ENCODE measurements around the gene ITIH2. TPM values are rescaled to one million over a fixed set of nuclear protein-coding genes. Genes with fewer than 3 reads are reported as not detected.
A peak's percentile ranks its signal among the peaks of the same experiment; 100 is the strongest.
"Not testable (repeated sequence)": the region's sequence is repeated elsewhere in the genome, so short reads cannot be mapped to it uniquely, and the experiment has no call there.

Gene ITIH2
- polyA plus RNA-seq (ENCODE audit: insufficient read depth in 1 of 5, insufficient read length in 5 of 5, low replicate concordance in 1 of 5): 10 to 100 TPM in 1 of 5 donors, 1 to 10 TPM in 3, under 1 TPM in 1; 0.91 to 12.6 (median 1.5) TPM
- long read RNA-seq, donor 1: 0 reads
- long read RNA-seq, donor 2: 0 reads
- long read RNA-seq, donor 3: 0 reads
- long read RNA-seq, donor 4, partial matches to known transcripts: 0 of 1 reads
- long read RNA-seq, donor 4, other reads (novel, unspliced or antisense): 0 of 1 reads
- long read RNA-seq, donor 5: 0 reads
- long read RNA-seq, donor 6, partial matches to known transcripts: 27 of 40 reads
- long read RNA-seq, donor 6, other reads (novel, unspliced or antisense): 13 of 40 reads
- long read RNA-seq, donor 7: 0 reads
- long read RNA-seq, donor 8: 0 reads

GRCh38 chr10:7703140-7703539, at the start of gene ITIH2:
ITIH2 (plus strand) TSS chr10:7703316; CDS start chr10:7703435, 119 bp downstream.
- no peak for DNase-seq

GRCh38 chr10:7657079-7657478, 46.0 kb upstream of the ITIH2 start:
- DNase-seq: not testable (repeated sequence)

GRCh38 chr10:7657552-7657951, 45.6 kb upstream of the ITIH2 start:
- no peak for DNase-seq

- no peak for DNase-seq
Observed at GRCh38 chr10:7659560-7659959, 43.6 kb upstream of the ITIH2 start.

- DNase-seq: no peak
Observed at GRCh38 chr10:7662522-7662921, 40.6 kb upstream of the ITIH2 start.

GRCh38 chr10:7664707-7665106, 38.4 kb upstream of the ITIH2 start:
- DNase-seq: no peak

GRCh38 chr10:7665767-7666166, 37.3 kb upstream of the ITIH2 start:
- DNase-seq: peak in 1 of 2 donors; percentile 6

GRCh38 chr10:7666253-7667023, 36.7 kb upstream of the ITIH2 start, which contains the start of gene ITIH5:
ITIH5 (minus strand) TSS chr10:7666966; CDS start chr10:7666892, 74 bp downstream.
- DNase-seq: peak in 1 of 2 donors; percentile 6

- peak in 1 of 2 donors; percentile 11 for DNase-seq
Observed at GRCh38 chr10:7667262-7668141, 35.6 kb upstream of the ITIH2 start.

GRCh38 chr10:7670157-7670556, 33.0 kb upstream of the ITIH2 start:
- DNase-seq: no peak

GRCh38 chr10:7672341-7673134, 30.6 kb upstream of the ITIH2 start:
- DNase-seq: no peak

GRCh38 chr10:7679256-7679655, 23.9 kb upstream of the ITIH2 start:
- no peak for DNase-seq

GRCh38 chr10:7680078-7680477, 23.0 kb upstream of the ITIH2 start:
- DNase-seq: not testable (repeated sequence)

- no peak for DNase-seq
Observed at GRCh38 chr10:7686351-7687171, 16.6 kb upstream of the ITIH2 start.

- DNase-seq: peak; percentile 73 to 87
Observed at GRCh38 chr10:7687228-7687907, 15.7 kb upstream of the ITIH2 start.

GRCh38 chr10:7689591-7689990, 13.5 kb upstream of the ITIH2 start:
- no peak for DNase-seq

- DNase-seq: not testable (repeated sequence)
Observed at GRCh38 chr10:7690885-7691597, 12.1 kb upstream of the ITIH2 start.

- DNase-seq: not testable (repeated sequence)
Observed at GRCh38 chr10:7692368-7692767, 10.7 kb upstream of the ITIH2 start.

GRCh38 chr10:7693194-7693593, 9.9 kb upstream of the ITIH2 start:
- DNase-seq: not testable (repeated sequence)
